HPDE6-E6E7 (cell line): ENCODE measurements around the gene DCAF12L1.

ENCODE experiments used
- DNase-seq: peaks from one replicate; pipeline ENCODE4 v3.0.0; 2011; ENCODE audit warnings: missing footprints; ENCODE audit errors: extremely low spot score

Gene DCAF12L1

GRCh38 chrX:126552313-126553022 lies at the start of gene DCAF12L1:
Gene DCAF12L1 (minus strand): TSS chrX:126552814. CDS start chrX:126552608, 206 bp downstream.
- no peak for DNase-seq

GRCh38 chrX:126580877-126581276 lies 28.3 kb upstream of the DCAF12L1 start:
- no peak for DNase-seq

GRCh38 chrX:126575911-126576310 lies 23.3 kb upstream of the DCAF12L1 start:
- no peak for DNase-seq

- no peak for DNase-seq
Observed at GRCh38 chrX:126557151-126557550, 4.5 kb upstream of the DCAF12L1 start.

- DNase-seq = no peak
Observed at GRCh38 chrX:126551725-126552312, 795 bp downstream of the DCAF12L1 start.

- DNase-seq = no peak
Observed at GRCh38 chrX:126551306-126551705, 1.3 kb downstream of the DCAF12L1 start.

- DNase-seq = no peak
Observed at GRCh38 chrX:126550816-126551215, 1.8 kb downstream of the DCAF12L1 start.

- no peak for DNase-seq
Observed at GRCh38 chrX:126509923-126510322, 42.7 kb downstream of the DCAF12L1 start.
